MCF 10A (cell line): ENCODE measurements around the gene PCMTD2. TPM values are rescaled to one million over a fixed set of nuclear protein-coding genes. Genes with fewer than 3 reads are reported as not detected.

Experiments used
- BruUV-seq: library from RNA; stranded (reverse); fragments of 400-500 nt; replicated peaks from 2 replicates; lab custom pipeline; 2021; lab: Mats Ljungman, UMichigan
- CTCF ChIA-PET: fragments of 300-600 bp; sonication (Branson Sonifier 250); formaldehyde crosslinking; extraction: SDS; loops from one replicate; lab custom pipeline; 2021; ENCODE audit warnings: antibody characterized with exemption, inconsistent platforms; lab: Yijun Ruan, JAX
- POLR2A ChIA-PET: fragments of 300-600, 350-650 bp; sonication (Branson Sonifier 250); formaldehyde crosslinking; extraction: SDS; loops from one replicate; lab custom pipeline; 2020; ENCODE audit warnings: antibody characterized with exemption, inconsistent platforms; lab: Yijun Ruan, JAX
- DNase-seq: peaks from one replicate; pipeline ENCODE4 v3.0.0-alpha.2; 2018; ENCODE audit not compliant: unreplicated experiment
- H3K27ac Mint-ChIP-seq: one replicate; pipeline ENCODE4 v1.8.0; 2022; ENCODE audit warnings: mild to moderate bottlenecking, low read depth, mixed read lengths; ENCODE audit not compliant: unreplicated experiment
- H3K27me3 Mint-ChIP-seq: one replicate; pipeline ENCODE4 v1.8.0; 2022; ENCODE audit warnings: mixed read lengths; ENCODE audit not compliant: insufficient read depth, unreplicated experiment
- H3K36me3 Mint-ChIP-seq: one replicate; pipeline ENCODE4 v1.8.0; 2022; ENCODE audit warnings: mild to moderate bottlenecking, moderate library complexity, mixed read lengths; ENCODE audit not compliant: insufficient read depth, unreplicated experiment
- H3K4me1 Mint-ChIP-seq: one replicate; pipeline ENCODE4 v1.8.0; 2022; ENCODE audit warnings: mixed read lengths; ENCODE audit not compliant: insufficient read depth, unreplicated experiment
- H3K4me3 Mint-ChIP-seq: one replicate; pipeline ENCODE4 v1.8.0; 2022; ENCODE audit warnings: mild to moderate bottlenecking, moderate library complexity, mixed read lengths; ENCODE audit not compliant: unreplicated experiment
- H3K9me3 Mint-ChIP-seq: one replicate; pipeline ENCODE4 v1.8.0; 2022; ENCODE audit warnings: mixed read lengths; ENCODE audit not compliant: unreplicated experiment
- intact Hi-C: fragments of 100-400 bp; cut with micrococcal nuclease; formaldehyde crosslinking; loops from 2 replicates; pipeline ENCODE4 v1.14.1; 2022
- total RNA-seq: library from RNA; stranded (reverse); gene quantifications from 2 replicates; pipeline ENCODE4 v1.2.3, GENCODE V29; 2022
- TF ChIP-seq, protein P1 (sequence below): fragments of 200-600 bp; IDR thresholded peaks from one replicate; pipeline ENCODE4 v1.8.0; 2022; ENCODE audit warnings: antibody characterized with exemption, mild to moderate bottlenecking; ENCODE audit not compliant: unreplicated experiment

The PCMTD2 gene
- total RNA-seq, 1 experiment from 2014 or later = 39.4 TPM

DNA sequence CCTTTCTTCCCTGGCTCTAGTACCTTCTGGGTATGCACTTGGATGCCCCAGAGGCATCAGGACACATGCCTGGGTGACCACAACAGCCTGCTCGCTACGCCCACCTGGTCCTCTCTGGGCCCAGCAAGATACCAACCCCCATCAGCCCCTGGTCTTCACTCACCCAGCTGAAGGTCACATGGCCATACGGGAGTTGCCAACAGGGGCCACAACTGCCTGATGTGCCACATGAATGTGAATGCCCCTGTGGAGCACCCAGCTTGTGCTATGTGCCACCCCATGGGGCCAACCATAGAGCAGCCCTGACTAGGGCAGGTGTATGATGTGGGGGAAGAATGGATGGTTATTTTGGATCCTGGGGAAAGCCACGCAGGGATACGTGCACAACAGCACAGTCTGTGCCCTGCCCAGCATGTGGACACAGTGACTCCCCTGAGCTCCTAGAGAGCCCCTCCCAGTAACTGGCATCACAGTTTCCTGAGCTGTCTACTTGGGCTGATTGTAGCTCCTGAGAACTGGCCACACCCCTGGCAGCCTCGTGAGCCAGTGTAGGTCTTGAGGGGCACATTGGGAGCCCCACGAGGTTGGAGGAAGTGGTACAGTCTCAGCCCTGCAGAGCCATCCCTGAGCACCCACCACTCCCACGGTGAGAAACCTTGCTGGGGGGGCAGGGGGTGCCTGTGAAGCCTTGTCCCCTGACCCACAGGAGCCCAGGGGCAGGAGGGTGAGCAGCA is 10.5 kb upstream of the PCMTD2 start:
- DNase-seq = no peak
- Mint-ChIP-seq H3K27ac (no peak overlapping the region), H3K4me1 (no peaks in the 10 kb centered on the region), H3K9me3 (no peaks in the 10 kb centered on the region), H3K36me3 (no peaks in the 10 kb centered on the region), H3K4me3 (no peak overlapping the region), H3K27me3 (peaks cover 70% of the 10 kb centered on the region)
- POLR2A ChIA-PET = interaction anchor here (1.9 kb wide), 1 partner anchor 11 kb away, joined by 11 read pairs; the partner anchor contains the start of gene PCMTD2
- CTCF ChIA-PET = no interaction called here
- BruUV-seq = no TSS peak
- TF ChIP-seq, protein P1, sequence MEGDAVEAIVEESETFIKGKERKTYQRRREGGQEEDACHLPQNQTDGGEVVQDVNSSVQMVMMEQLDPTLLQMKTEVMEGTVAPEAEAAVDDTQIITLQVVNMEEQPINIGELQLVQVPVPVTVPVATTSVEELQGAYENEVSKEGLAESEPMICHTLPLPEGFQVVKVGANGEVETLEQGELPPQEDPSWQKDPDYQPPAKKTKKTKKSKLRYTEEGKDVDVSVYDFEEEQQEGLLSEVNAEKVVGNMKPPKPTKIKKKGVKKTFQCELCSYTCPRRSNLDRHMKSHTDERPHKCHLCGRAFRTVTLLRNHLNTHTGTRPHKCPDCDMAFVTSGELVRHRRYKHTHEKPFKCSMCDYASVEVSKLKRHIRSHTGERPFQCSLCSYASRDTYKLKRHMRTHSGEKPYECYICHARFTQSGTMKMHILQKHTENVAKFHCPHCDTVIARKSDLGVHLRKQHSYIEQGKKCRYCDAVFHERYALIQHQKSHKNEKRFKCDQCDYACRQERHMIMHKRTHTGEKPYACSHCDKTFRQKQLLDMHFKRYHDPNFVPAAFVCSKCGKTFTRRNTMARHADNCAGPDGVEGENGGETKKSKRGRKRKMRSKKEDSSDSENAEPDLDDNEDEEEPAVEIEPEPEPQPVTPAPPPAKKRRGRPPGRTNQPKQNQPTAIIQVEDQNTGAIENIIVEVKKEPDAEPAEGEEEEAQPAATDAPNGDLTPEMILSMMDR = no peak
- intact Hi-C loops = no loop called here

DNA sequence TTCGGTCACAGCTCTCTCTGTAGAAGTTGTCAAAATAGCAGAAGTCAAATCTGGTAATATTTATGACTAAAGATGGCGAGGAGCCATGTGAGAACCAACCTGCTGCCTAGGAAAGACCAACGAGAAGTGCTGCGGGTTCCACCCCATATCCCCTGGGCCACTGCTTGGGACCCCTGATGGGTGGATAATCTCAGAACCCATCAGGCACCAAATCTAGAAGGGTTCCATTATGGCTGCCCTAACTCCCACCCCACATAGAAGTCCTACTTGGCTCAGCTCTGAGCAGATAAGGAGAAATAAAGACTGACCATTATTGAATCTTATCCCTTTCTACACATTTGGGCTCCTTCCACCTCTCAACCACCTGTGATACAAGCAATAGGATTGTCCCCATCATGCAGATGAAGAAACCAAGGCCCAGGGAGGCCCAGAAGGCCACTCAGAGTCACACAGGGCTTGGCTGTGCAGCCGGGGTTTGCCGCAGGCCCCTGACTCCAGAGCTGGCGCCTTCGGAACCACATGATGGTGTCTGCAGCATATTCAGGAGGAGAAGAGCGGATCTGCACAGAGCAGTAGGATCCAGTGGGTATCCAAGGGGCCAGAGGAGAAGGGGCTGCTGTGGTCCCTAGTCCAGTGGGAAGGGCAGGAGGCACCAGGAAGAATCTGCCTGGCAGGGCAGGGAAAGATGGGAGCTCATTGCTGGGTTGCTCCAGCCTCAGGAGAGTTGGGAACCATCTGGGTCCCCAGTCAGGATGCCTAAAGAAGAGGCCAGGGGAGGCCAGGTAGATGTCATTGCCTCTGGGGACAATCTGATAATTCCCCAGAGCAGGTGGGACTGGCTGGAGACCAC is 9.6 kb upstream of the PCMTD2 start:
- peaks cover 80% of the 10 kb centered on the region for H3K27me3 Mint-ChIP-seq
- ChIA-PET CTCF (no interaction called here), POLR2A (interaction anchor here (0.9 to 1.9 kb wide), 2 partner anchors 10 to 16 kb away, joined by 3 to 11 read pairs; partner anchors contain the start of gene PCMTD2)
- H3K36me3 Mint-ChIP-seq = no peaks in the 10 kb centered on the region
- no peak overlapping the region for H3K27ac Mint-ChIP-seq
- no TSS peak for BruUV-seq
- H3K4me1 Mint-ChIP-seq = no peaks in the 10 kb centered on the region
- TF ChIP-seq, protein P1 = no peak
- DNase-seq = no peak
- no peak overlapping the region for H3K4me3 Mint-ChIP-seq
- H3K9me3 Mint-ChIP-seq = no peaks in the 10 kb centered on the region
- intact Hi-C loops = no loop called here

DNA sequence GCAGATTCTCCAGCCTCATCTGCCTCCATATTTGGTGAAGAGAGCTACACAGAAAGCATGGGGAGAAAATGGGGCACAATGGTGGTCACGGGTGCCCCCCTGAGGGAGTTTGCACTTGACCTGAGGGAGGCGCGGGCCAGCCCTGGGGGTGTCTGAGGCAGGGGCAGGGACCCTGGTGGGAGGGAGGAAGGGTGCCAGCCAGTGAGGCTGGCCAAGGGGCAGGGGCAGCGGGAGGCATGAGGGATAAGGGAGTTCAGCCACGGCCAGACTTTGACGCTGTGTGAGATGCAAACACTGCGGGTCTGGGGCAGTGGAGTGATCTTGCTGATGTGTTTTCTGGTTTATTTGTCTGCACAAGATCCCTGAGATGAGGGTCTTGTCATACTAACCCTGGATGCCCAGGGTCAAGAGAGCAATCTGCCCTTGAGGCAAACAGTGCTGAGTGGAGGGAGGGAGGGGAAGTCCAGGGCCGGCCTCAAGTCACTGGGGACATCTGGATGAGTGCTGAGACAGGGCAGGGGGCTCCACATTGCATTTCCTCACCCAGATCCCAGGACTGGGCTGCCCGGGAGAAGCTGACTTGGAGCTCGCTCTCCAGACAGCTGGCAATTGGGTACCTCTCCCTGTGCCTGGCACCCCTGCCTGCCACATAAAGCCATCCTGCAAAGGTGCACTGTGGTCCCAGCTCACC is 8.8 kb upstream of the PCMTD2 start:
- TF ChIP-seq, protein P1 = no peak
- Mint-ChIP-seq H3K27ac (no peak overlapping the region), H3K36me3 (no peaks in the 10 kb centered on the region), H3K9me3 (no peaks in the 10 kb centered on the region), H3K27me3 (peaks cover 87% of the 10 kb centered on the region), H3K4me3 (no peak overlapping the region), H3K4me1 (no peaks in the 10 kb centered on the region)
- POLR2A ChIA-PET = interaction anchor here (0.9 to 1.9 kb wide), 2 partner anchors 9 to 17 kb away, joined by 3 to 11 read pairs; partner anchors contain the start of gene PCMTD2
- CTCF ChIA-PET = interaction anchor here (0.6 kb wide), 1 partner anchor 750 kb away, joined by 3 read pairs; no protein-coding TSS in a partner anchor
- intact Hi-C loops = no loop called here
- no peak for DNase-seq
- BruUV-seq = no TSS peak
